Tibial artery (tissue), 4 donors: Measurements from ENCODE around the gene FGF16.
A peak's percentile ranks its signal among the peaks of the same experiment; 100 is the strongest.
"Not testable (repeated sequence)": the region's sequence is repeated elsewhere in the genome, so short reads cannot be mapped to it uniquely, and the experiment has no call there.

Experiments
- DNase-seq, 2 donors: peaks; one replicate each; pipeline ENCODE4 v3.0.0-alpha.2; 2019
- H3K27ac ChIP-seq, 2 donors: fragments of 200-600 bp; sonication (generic) in 1 of 2; 1 replicate in 1 of 2; 2 replicates in 1 of 2; pipeline ENCODE4 v1.5.1; 2018 to 2019; ENCODE audit warnings: mild to moderate bottlenecking in 1 of 2
- H3K27me3 ChIP-seq, 2 donors: fragments of 200-600 bp; sonication (generic) in 1 of 2; one replicate each; pipeline versions ENCODE4 v1.5.1 to v1.6.0; 2016 to 2019
- H3K36me3 ChIP-seq, 3 donors: fragments of 200-600 bp; sonication (generic) in 2 of 3; one replicate each; pipeline ENCODE4 v1.5.1; 2016 to 2019; ENCODE audit warnings: mild to moderate bottlenecking in 2 of 3
- H3K4me1 ChIP-seq, 4 donors: fragments of 200-600 bp; sonication (generic) in 2 of 4; 1 replicate in 3 of 4; 2 replicates in 1 of 4; pipeline ENCODE4 v1.5.1; 2016 to 2019
- H3K4me3 ChIP-seq, 2 donors: fragments of 200-600 bp; sonication (generic) in 1 of 2; 1 replicate in 1 of 2; 2 replicates in 1 of 2; pipeline ENCODE4 v1.5.1; 2018 to 2019; ENCODE audit warnings: mild to moderate bottlenecking in 2 of 2
- H3K9me3 ChIP-seq, 3 donors: fragments of 200-600 bp; sonication (generic) in 1 of 3; one replicate each; pipeline ENCODE4 v1.5.1; 2016 to 2019
- CTCF ChIP-seq, 2 experiments: fragments of 200-600 bp in 1 of 2; fragments of 450-650 bp in 1 of 2; IDR thresholded peaks; one replicate each; pipeline ENCODE4 v1.5.1; 2017 to 2019; ENCODE audit warnings: antibody characterized with exemption in 2 of 2, mild to moderate bottlenecking in 1 of 2, moderate library complexity in 1 of 2
- intact Hi-C: fragments of 100-400 bp; cut with DNase I; formaldehyde crosslinking; loops from one replicate; pipeline ENCODE4 v1.15.0; 2023; ENCODE audit warnings: low total_unique reads

FGF16 gene

GRCh38 chrX:77446908-77447652 lies at the start of gene FGF16:
Gene FGF16 (plus strand): TSS chrX:77447389. CDS start chrX:77447675, 286 bp downstream.
- Histone ChIP-seq H3K27ac (peak within 1 kb of the TSS in 1 of 2 donors; percentile 39), H3K27me3 (no peaks in the 10 kb centered on the region), H3K4me3 (peak within 1 kb of the TSS; percentile 44 to 53), H3K4me1 (no peaks in the 10 kb centered on the region), H3K36me3 (no peaks in the 10 kb centered on the region), H3K9me3 (no peaks in the 10 kb centered on the region)
- no peak for TF ChIP-seq CTCF (IDR thresholded peaks at IDR 0.05)
- no peak for DNase-seq
- intact Hi-C loops: no loop called here

GRCh38 chrX:77398330-77398954 lies 48.7 kb upstream of the FGF16 start:
- no peaks in the 10 kb centered on the region for H3K9me3 ChIP-seq
- TF ChIP-seq CTCF (IDR thresholded peaks at IDR 0.05): no peak
- no peaks in the 10 kb centered on the region for H3K27me3 ChIP-seq
- H3K4me1 ChIP-seq: no peaks in the 10 kb centered on the region
- DNase-seq: no peak
- no peak overlapping the region for H3K27ac ChIP-seq
- intact Hi-C loops: no loop called here
- no peaks in the 10 kb centered on the region for H3K36me3 ChIP-seq
- H3K4me3 ChIP-seq: no peak overlapping the region

DNA sequence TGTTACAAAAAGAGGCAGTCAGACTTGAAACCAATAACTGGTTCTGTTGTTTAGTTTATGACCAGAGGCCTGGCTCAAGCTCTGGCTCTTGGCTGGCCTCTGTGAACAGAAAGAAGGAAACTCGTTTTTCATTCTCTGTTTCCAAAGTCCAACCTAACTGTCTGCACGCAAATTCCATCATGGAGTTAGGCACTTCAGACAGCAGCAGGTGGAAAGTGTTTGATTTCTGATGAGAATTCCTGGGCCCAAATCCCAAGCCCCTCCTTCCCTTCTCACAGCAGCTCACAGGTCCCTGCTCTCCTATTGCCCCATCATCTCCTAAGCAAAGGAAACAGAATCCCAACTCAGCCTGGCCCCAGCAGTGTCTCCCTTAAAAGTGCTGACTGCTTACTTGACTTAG lies 42.8 kb upstream of the FGF16 start:
- DNase-seq: no peak
- no peak for TF ChIP-seq CTCF (IDR thresholded peaks at IDR 0.05)
- Histone ChIP-seq H3K4me1 (no peaks in the 10 kb centered on the region), H3K4me3 (no peak overlapping the region), H3K36me3 (no peaks in the 10 kb centered on the region), H3K27me3 (no peaks in the 10 kb centered on the region), H3K9me3 (no peaks in the 10 kb centered on the region), H3K27ac (peak overlapping the region; percentile 12 to 33)
- intact Hi-C loops: no loop called here

- intact Hi-C loops, H3K27ac ChIP-seq, H3K4me1 ChIP-seq, H3K4me3 ChIP-seq, DNase-seq, H3K36me3 ChIP-seq, H3K27me3 ChIP-seq, H3K9me3 ChIP-seq: not testable (repeated sequence)
Observed at GRCh38 chrX:77407821-77408220, 39.4 kb upstream of the FGF16 start.

GRCh38 chrX:77412631-77413030 lies 34.6 kb upstream of the FGF16 start:
- H3K27me3 ChIP-seq: no peaks in the 10 kb centered on the region

More at GRCh38 chrX:77412631-77413030, 34.6 kb upstream of the FGF16 start:
- H3K36me3 ChIP-seq: no peaks in the 10 kb centered on the region
- no peak for TF ChIP-seq CTCF (IDR thresholded peaks at IDR 0.05)
- no peak for DNase-seq
- H3K9me3 ChIP-seq: no peaks in the 10 kb centered on the region
- no peak overlapping the region for H3K4me3 ChIP-seq
- H3K4me1 ChIP-seq: peaks cover 0 to 16% (median 0%) of the 10 kb centered on the region in 4 donors
- intact Hi-C loops: no loop called here
- H3K27ac ChIP-seq: no peak overlapping the region
